ENCODE data around the gene KLRC1.
"Not testable (repeated sequence)": the region's sequence is repeated elsewhere in the genome, so short reads cannot be mapped to it uniquely, and the experiment has no call there.

Gene KLRC1

GRCh38 chr12:10398168-10398567 lies 55.0 kb downstream of the KLRC1 start:
- H3K9me3 ChIP-seq = no peaks in the 10 kb centered on the region

GRCh38 chr12:10397296-10397695 lies 55.9 kb downstream of the KLRC1 start:
- H3K36me3 ChIP-seq = no peaks in the 10 kb centered on the region
- peaks cover 61% of the 10 kb centered on the region for H3K27me3 ChIP-seq
- peaks cover 5 to 7% of the 10 kb centered on the region in 2 experiments for H3K4me1 ChIP-seq (ENCODE audit: control insufficient read depth in 1 of 2, insufficient read depth in 1 of 2, low read depth in 1 of 2, low read length in 1 of 2)
- no peak overlapping the region for H3K27ac ChIP-seq
- H3K4me3 ChIP-seq (ENCODE audit: low read depth in 1 of 2, low read length in 1 of 2) = no peak overlapping the region
- no peak for TF ChIP-seq CTCF (IDR thresholded peaks at IDR 0.05)
- no peaks in the 10 kb centered on the region for H3K9me3 ChIP-seq

More at GRCh38 chr12:10398168-10398567, 55.0 kb downstream of the KLRC1 start:
- no peak overlapping the region for H3K4me3 ChIP-seq (ENCODE audit: low read depth in 1 of 2, low read length in 1 of 2)
- H3K36me3 ChIP-seq = no peaks in the 10 kb centered on the region
- no peak for TF ChIP-seq CTCF (IDR thresholded peaks at IDR 0.05)
- peaks cover 5 to 7% of the 10 kb centered on the region in 2 experiments for H3K4me1 ChIP-seq (ENCODE audit: control insufficient read depth in 1 of 2, insufficient read depth in 1 of 2, low read depth in 1 of 2, low read length in 1 of 2)
- H3K27me3 ChIP-seq = peaks cover 57% of the 10 kb centered on the region
- H3K27ac ChIP-seq = no peak overlapping the region

GRCh38 chr12:10396176-10396575 lies 57.0 kb downstream of the KLRC1 start:
- H3K9me3 ChIP-seq; H3K4me3 ChIP-seq (ENCODE audit: low read depth in 1 of 2, low read length in 1 of 2); H3K36me3 ChIP-seq; H3K4me1 ChIP-seq (ENCODE audit: control insufficient read depth in 1 of 2, insufficient read depth in 1 of 2, low read depth in 1 of 2, low read length in 1 of 2); H3K27ac ChIP-seq: not testable (repeated sequence)
- H3K27me3 ChIP-seq = peaks cover 63% of the 10 kb centered on the region
